HG03064 (cell line): ENCODE measurements around the gene GAGE12D.
"Not testable (repeated sequence)": the region's sequence is repeated elsewhere in the genome, so short reads cannot be mapped to it uniquely, and the experiment has no call there.

ENCODE experiments used
- ATAC-seq: cut with Tn5 transposase; IDR thresholded peaks from one replicate; pipeline ENCODE4 v1.9.1; 2021; ENCODE audit warnings: low read depth; ENCODE audit not compliant: unreplicated experiment

The GAGE12D gene

DNA sequence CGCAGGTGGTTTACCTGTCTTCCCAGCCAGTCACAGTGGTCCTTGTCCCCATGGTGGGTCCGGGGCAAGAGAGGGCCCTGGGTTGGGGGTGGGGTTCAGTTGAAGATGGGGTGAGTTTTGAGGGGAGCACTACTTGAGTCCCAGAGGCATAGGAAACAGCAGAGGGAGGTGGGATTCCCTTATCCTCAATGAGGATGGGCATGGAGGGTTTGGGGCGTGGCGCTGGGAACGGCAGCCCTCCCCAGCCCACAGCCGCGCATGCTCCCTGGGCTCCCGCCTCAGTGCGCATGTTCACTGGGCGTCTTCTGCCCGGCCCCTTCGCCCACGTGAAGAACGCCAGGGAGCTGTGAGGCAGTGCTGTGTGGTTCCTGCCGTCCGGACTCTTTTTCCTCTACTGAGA is at the start of gene GAGE12D:
TSS of gene GAGE12D (plus strand) at position 301 of the 400 bp plus-strand sequence. CDS start 1,155 bp downstream, outside the sequence.
- not testable (repeated sequence) for ATAC-seq

GRCh38 chrX:49531877-49532276 is 9.7 kb upstream of the GAGE12D start, which contains the start of gene GAGE12C:
GAGE12C (plus strand) TSS chrX:49532177; CDS start chrX:49533332, 1,155 bp downstream.
- not testable (repeated sequence) for ATAC-seq

DNA sequence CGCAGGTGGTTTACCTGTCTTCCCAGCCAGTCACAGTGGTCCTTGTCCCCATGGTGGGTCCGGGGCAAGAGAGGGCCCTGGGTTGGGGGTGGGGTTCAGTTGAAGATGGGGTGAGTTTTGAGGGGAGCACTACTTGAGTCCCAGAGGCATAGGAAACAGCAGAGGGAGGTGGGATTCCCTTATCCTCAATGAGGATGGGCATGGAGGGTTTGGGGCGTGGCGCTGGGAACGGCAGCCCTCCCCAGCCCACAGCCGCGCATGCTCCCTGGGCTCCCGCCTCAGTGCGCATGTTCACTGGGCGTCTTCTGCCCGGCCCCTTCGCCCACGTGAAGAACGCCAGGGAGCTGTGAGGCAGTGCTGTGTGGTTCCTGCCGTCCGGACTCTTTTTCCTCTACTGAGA is 9.5 kb downstream of the GAGE12D start, which contains the start of gene GAGE12E:
TSS of gene GAGE12E (plus strand) at position 301 of the 400 bp plus-strand sequence. CDS start 1,155 bp downstream, outside the sequence.
- not testable (repeated sequence) for ATAC-seq

- ATAC-seq: not testable (repeated sequence)
Measured at GRCh38 chrX:49560542-49560941, 19.0 kb downstream of the GAGE12D start, which contains the start of gene GAGE12F. GAGE12F (plus strand) TSS chrX:49560842; CDS start chrX:49561997, 1,155 bp downstream.

DNA sequence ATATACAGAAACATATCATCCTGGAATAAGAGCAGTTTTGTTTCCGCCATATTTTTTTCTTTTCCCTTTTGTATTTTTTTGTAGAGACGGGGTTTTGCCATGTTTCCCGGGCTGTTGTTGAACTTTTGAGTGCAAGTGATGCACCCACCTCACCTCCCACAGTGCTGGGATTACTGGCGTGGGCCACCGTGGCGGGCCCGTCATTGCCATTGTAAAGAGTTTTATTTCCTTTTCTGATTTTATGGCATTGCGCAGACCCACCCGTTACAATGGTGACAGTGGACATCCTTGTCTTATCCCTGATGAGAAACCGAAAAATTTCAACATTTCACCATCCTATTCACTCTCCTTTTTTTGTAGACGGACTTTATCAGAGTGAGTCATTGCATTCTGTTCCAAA is 27.2 kb downstream of the GAGE12D start:
- not testable (repeated sequence) for ATAC-seq

DNA sequence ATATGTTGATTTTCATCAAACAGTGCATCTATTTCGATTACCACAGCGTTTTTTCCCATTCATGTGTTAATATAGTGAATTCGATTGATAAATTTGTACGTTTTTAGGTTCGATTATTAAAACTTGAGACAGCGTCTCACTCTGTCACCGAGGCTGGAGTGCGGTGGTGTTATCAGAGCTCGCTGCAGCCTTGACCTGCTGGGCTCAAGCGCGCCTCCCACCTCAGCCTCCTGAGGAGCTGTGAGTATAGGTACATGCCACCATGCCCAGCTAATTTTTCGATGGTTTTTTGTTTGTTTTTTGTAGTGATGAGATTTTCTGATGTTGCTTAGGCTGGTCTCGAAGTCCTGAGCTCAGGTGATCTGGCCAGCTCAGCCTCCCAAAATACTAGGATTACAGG is 27.6 kb downstream of the GAGE12D start:
- not testable (repeated sequence) for ATAC-seq

GRCh38 chrX:49570100-49570499 is 28.6 kb downstream of the GAGE12D start, which contains the start of gene GAGE12G:
GAGE12G (plus strand) TSS chrX:49570400; CDS start chrX:49571555, 1,155 bp downstream.
- not testable (repeated sequence) for ATAC-seq

DNA sequence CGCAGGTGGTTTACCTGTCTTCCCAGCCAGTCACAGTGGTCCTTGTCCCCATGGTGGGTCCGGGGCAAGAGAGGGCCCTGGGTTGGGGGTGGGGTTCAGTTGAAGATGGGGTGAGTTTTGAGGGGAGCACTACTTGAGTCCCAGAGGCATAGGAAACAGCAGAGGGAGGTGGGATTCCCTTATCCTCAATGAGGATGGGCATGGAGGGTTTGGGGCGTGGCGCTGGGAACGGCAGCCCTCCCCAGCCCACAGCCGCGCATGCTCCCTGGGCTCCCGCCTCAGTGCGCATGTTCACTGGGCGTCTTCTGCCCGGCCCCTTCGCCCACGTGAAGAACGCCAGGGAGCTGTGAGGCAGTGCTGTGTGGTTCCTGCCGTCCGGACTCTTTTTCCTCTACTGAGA is 38.1 kb downstream of the GAGE12D start, which contains the start of gene GAGE12H:
TSS of gene GAGE12H (plus strand) at position 301 of the 400 bp plus-strand sequence. CDS start 1,155 bp downstream, outside the sequence.
- ATAC-seq: not testable (repeated sequence)

- ATAC-seq: not testable (repeated sequence)
Measured at GRCh38 chrX:49589196-49589595, 47.7 kb downstream of the GAGE12D start, which contains the start of gene GAGE2A. GAGE2A (plus strand) TSS chrX:49589496; CDS start chrX:49590651, 1,155 bp downstream.

GRCh38 chrX:49589769-49590478 is 48.4 kb downstream of the GAGE12D start:
- not testable (repeated sequence) for ATAC-seq

DNA sequence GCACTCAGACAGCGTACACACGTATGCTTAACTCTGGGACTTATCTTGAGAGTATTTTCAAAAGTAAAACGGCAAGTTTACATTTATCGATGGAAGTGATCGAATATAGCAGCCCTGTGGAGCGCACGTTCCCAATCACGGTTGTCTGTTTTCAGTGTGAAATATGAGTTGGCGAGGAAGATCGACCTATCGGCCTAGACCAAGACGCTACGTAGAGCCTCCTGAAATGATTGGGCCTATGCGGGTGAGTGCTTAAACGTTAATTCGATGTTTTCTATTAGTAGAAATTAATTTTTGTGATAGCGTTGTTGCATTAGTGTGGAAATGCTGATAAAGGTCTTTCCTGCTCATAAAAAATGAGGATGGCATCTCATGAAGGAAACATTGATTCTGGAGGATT is 49.0 kb downstream of the GAGE12D start:
- ATAC-seq: not testable (repeated sequence)
